ENCODE results near the gene SPRYD3. TPM values are rescaled to one million over a fixed set of nuclear protein-coding genes. Genes with fewer than 3 reads are reported as not detected.

Gene SPRYD3
- total RNA-seq, 1 donor from 2014 or later: 30.0 TPM

GRCh38 chr12:53052419-53053217 lies 26.6 kb downstream of the SPRYD3 start:
- intact Hi-C loops (cut with micrococcal nuclease): loop anchor here (5.0 kb wide), 1 partner anchor 45 kb away; the partner anchor contains the start of gene EIF4B

- intact Hi-C loops (cut with micrococcal nuclease): loop anchor here (5.0 kb wide), 1 partner anchor 45 kb away; the partner anchor contains the start of gene EIF4B
Measured at GRCh38 chr12:53051881-53052412, 27.2 kb downstream of the SPRYD3 start.

GRCh38 chr12:53051058-53051880 lies 27.9 kb downstream of the SPRYD3 start:
- intact Hi-C loops (cut with micrococcal nuclease): loop anchor here (5.0 kb wide), 1 partner anchor 44 kb away; the partner anchor contains the start of gene EIF4B

- intact Hi-C loops (cut with micrococcal nuclease): loop anchor here (5.0 kb wide), 1 partner anchor 43 kb away; the partner anchor contains the start of gene EIF4B
Measured at GRCh38 chr12:53050426-53051057, 28.6 kb downstream of the SPRYD3 start.

GRCh38 chr12:53049571-53050318 lies 29.4 kb downstream of the SPRYD3 start, which contains the start of gene TNS2:
TSS of gene TNS2 (plus strand) at chr12:53050065. CDS start at chr12:53050186, 121 bp downstream.
- intact Hi-C loops (cut with micrococcal nuclease): loop anchor here (5.0 kb wide), 1 partner anchor 42 kb away; the partner anchor contains the start of gene EIF4B

- intact Hi-C loops (cut with micrococcal nuclease): no loop called here
Measured at GRCh38 chr12:53048780-53049401, 30.3 kb downstream of the SPRYD3 start.

- intact Hi-C loops (cut with micrococcal nuclease): no loop called here
Measured at GRCh38 chr12:53048033-53048779, 31.0 kb downstream of the SPRYD3 start.

- intact Hi-C loops (cut with micrococcal nuclease): no loop called here
Measured at GRCh38 chr12:53047221-53048032, 31.8 kb downstream of the SPRYD3 start.

- intact Hi-C loops (cut with micrococcal nuclease): no loop called here
Measured at GRCh38 chr12:53046655-53047220, 32.5 kb downstream of the SPRYD3 start.

- intact Hi-C loops (cut with micrococcal nuclease): no loop called here
Measured at GRCh38 chr12:53045696-53046045, 33.5 kb downstream of the SPRYD3 start.

- intact Hi-C loops (cut with micrococcal nuclease): no loop called here
Measured at GRCh38 chr12:53044896-53045695, 34.1 kb downstream of the SPRYD3 start.

- intact Hi-C loops (cut with micrococcal nuclease): no loop called here
Measured at GRCh38 chr12:53044052-53044581, 35.1 kb downstream of the SPRYD3 start.

- intact Hi-C loops (cut with micrococcal nuclease): no loop called here
Measured at GRCh38 chr12:53042607-53043454, 36.4 kb downstream of the SPRYD3 start.

GRCh38 chr12:53039851-53040250 lies 39.3 kb downstream of the SPRYD3 start:
- intact Hi-C loops (cut with micrococcal nuclease): loop anchor here (2.0 kb wide), 1 partner anchor 59 kb away; no protein-coding TSS in a partner anchor

GRCh38 chr12:53036802-53037201 lies 42.4 kb downstream of the SPRYD3 start:
- intact Hi-C loops (cut with micrococcal nuclease): no loop called here

- intact Hi-C loops (cut with micrococcal nuclease): no loop called here
Measured at GRCh38 chr12:53034459-53034858, 44.7 kb downstream of the SPRYD3 start.

Measured in T-helper 2 cell treated with Interferon-gamma antibody and Interleukin-4, amounts not matched to agents 100 ng/mL and 5 ng/mL, for 36 hours (primary cell).